Astrocyte (in vitro differentiated cells and primary cell): ENCODE measurements around the gene LRRC52. TPM values are rescaled to one million over a fixed set of nuclear protein-coding genes. Genes with fewer than 3 reads are reported as not detected.

Source experiments
- DNase-seq: peaks from one replicate; pipeline ENCODE4 v3.0.0-alpha.2; 2010; ENCODE audit warnings: low read depth
- FAIRE-seq: peaks from 2 replicates; lab custom pipeline; 2011; peaks lifted over from hg19 to GRCh38; lab: Jason Lieb, UNC
- H2AFZ ChIP-seq: 2 replicates; pipeline ENCODE4 v1.6.0; 2012; ENCODE audit warnings: low read depth, low read length, inconsistent platforms
- H3K27ac ChIP-seq: 2 replicates; pipeline ENCODE4 v1.5.1; 2011; ENCODE audit warnings: low read depth, low read length, inconsistent platforms
- H3K27me3 ChIP-seq: 2 replicates; pipeline ENCODE4 v1.6.0; 2011; ENCODE audit warnings: low read length, inconsistent platforms; ENCODE audit not compliant: insufficient read depth
- H3K36me3 ChIP-seq: 2 replicates; pipeline ENCODE4 v1.5.1; 2011; ENCODE audit warnings: low read length, inconsistent platforms; ENCODE audit not compliant: insufficient read depth
- H3K4me1 ChIP-seq: 2 replicates; pipeline ENCODE4 v1.5.1; 2011; ENCODE audit warnings: low read length, inconsistent platforms; ENCODE audit not compliant: insufficient read depth
- H3K4me2 ChIP-seq: 2 replicates; pipeline ENCODE4 v1.6.0; 2012; ENCODE audit warnings: low read length, inconsistent platforms
- H3K4me3 ChIP-seq: 2 replicates; pipeline ENCODE4 v1.5.1; 2011; ENCODE audit warnings: low read depth, mild to moderate bottlenecking, low read length, inconsistent platforms; ENCODE audit not compliant: insufficient read depth
- H3K79me2 ChIP-seq: 2 replicates; pipeline ENCODE4 v1.6.0; 2012; ENCODE audit warnings: mild to moderate bottlenecking, low read length, inconsistent platforms; ENCODE audit not compliant: insufficient read depth
- H3K9ac ChIP-seq: 2 replicates; pipeline ENCODE4 v1.6.0; 2012; ENCODE audit warnings: mild to moderate bottlenecking, low read length, inconsistent platforms
- H3K9me3 ChIP-seq: 2 replicates; pipeline ENCODE4 v1.5.1; 2012; ENCODE audit warnings: low read depth, mild to moderate bottlenecking, low read length, inconsistent platforms; ENCODE audit not compliant: insufficient read depth
- H4K20me1 ChIP-seq: 2 replicates; pipeline ENCODE4 v1.6.0; 2012; ENCODE audit warnings: low read length, inconsistent platforms; ENCODE audit not compliant: insufficient read depth
- H3K27ac Mint-ChIP-seq: one replicate; pipeline ENCODE4 v1.8.0; 2021; ENCODE audit warnings: mild to moderate bottlenecking, mixed read lengths; ENCODE audit not compliant: unreplicated experiment
- H3K27me3 Mint-ChIP-seq: one replicate; pipeline ENCODE4 v1.8.0; 2021; ENCODE audit warnings: low read depth, mixed read lengths; ENCODE audit not compliant: unreplicated experiment
- H3K36me3 Mint-ChIP-seq: one replicate; pipeline ENCODE4 v1.8.0; 2021; ENCODE audit warnings: low read depth, mixed read lengths; ENCODE audit not compliant: unreplicated experiment
- H3K4me1 Mint-ChIP-seq: one replicate; pipeline ENCODE4 v1.8.0; 2021; ENCODE audit warnings: low read depth, mixed read lengths; ENCODE audit not compliant: unreplicated experiment
- H3K4me3 Mint-ChIP-seq: one replicate; pipeline ENCODE4 v1.8.0; 2021; ENCODE audit warnings: mild to moderate bottlenecking, moderate library complexity, mixed read lengths; ENCODE audit not compliant: unreplicated experiment
- H3K9me3 Mint-ChIP-seq: one replicate; pipeline ENCODE4 v1.8.0; 2021; ENCODE audit warnings: mild to moderate bottlenecking, mixed read lengths; ENCODE audit not compliant: unreplicated experiment
- EZH2 ChIP-seq: IDR thresholded peaks from 2 replicates; pipeline ENCODE4 v1.6.1; 2012; ENCODE audit warnings: mild to moderate bottlenecking, low read length, inconsistent platforms; ENCODE audit not compliant: insufficient read depth
- total RNA-seq: library from RNA; stranded (reverse); gene quantifications from 2 replicates; pipeline ENCODE4 v1.2.1, GENCODE V29; 2021
- TF ChIP-seq, protein P1 (sequence below): IDR thresholded peaks from 2 replicates; pipeline ENCODE4 v1.5.1; 2011; ENCODE audit warnings: low read depth, mild to moderate bottlenecking, inconsistent platforms, low read length, moderate library complexity; ENCODE audit not compliant: insufficient read depth

LRRC52 gene
- total RNA-seq, 1 donor from 2014 or later, result not detected

DNA sequence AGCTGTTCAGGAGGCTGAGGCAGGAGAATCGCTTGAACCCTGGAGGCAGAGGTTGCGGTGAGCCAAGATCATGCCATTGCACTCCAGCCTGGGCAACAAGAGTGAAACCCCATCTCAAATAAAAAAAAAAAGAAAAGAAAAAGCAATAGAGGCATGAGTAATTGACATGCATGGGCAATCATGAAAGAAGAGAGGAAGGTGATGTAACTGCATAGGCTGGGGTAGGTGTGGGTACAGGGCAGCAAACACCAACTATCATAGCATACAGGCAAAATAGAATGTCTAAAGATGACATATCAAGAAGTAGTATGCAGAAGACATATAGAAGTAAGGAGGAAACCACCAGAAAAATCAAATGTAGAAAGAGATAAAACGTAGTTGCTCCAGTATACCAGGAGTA is 68.3 kb downstream of the LRRC52 start:
- no peak overlapping the region for H3K4me2 ChIP-seq
- H3K4me3 Mint-ChIP-seq, result no peak overlapping the region
- no peaks in the 10 kb centered on the region for H3K36me3 Mint-ChIP-seq
- H2AFZ ChIP-seq, result no peak overlapping the region
- TF ChIP-seq, protein P1, sequence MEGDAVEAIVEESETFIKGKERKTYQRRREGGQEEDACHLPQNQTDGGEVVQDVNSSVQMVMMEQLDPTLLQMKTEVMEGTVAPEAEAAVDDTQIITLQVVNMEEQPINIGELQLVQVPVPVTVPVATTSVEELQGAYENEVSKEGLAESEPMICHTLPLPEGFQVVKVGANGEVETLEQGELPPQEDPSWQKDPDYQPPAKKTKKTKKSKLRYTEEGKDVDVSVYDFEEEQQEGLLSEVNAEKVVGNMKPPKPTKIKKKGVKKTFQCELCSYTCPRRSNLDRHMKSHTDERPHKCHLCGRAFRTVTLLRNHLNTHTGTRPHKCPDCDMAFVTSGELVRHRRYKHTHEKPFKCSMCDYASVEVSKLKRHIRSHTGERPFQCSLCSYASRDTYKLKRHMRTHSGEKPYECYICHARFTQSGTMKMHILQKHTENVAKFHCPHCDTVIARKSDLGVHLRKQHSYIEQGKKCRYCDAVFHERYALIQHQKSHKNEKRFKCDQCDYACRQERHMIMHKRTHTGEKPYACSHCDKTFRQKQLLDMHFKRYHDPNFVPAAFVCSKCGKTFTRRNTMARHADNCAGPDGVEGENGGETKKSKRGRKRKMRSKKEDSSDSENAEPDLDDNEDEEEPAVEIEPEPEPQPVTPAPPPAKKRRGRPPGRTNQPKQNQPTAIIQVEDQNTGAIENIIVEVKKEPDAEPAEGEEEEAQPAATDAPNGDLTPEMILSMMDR, result no peak
- no peak for TF ChIP-seq EZH2
- no peak overlapping the region for H3K4me3 ChIP-seq
- H3K9me3 Mint-ChIP-seq, result no peaks in the 10 kb centered on the region
- no peak overlapping the region for H3K27ac Mint-ChIP-seq
- no peaks in the 10 kb centered on the region for H3K4me1 Mint-ChIP-seq
- H3K27me3 Mint-ChIP-seq, result peaks cover 15% of the 10 kb centered on the region
- no peaks in the 10 kb centered on the region for H3K4me1 ChIP-seq
- H4K20me1 ChIP-seq, result no peaks in the 10 kb centered on the region
- H3K9me3 ChIP-seq, result no peaks in the 10 kb centered on the region
- H3K9ac ChIP-seq, result no peak overlapping the region
- H3K36me3 ChIP-seq, result no peaks in the 10 kb centered on the region
- H3K27ac ChIP-seq, result no peak overlapping the region
- no peak for FAIRE-seq
- DNase-seq, result no peak
- peaks cover 7% of the 10 kb centered on the region for H3K27me3 ChIP-seq
- H3K79me2 ChIP-seq, result no peaks in the 10 kb centered on the region

Other genes starting within 250 kb of the LRRC52 start
- gene LMX1A, start 187.3 kb upstream of the LRRC52 start, total RNA-seq, result not detected in 2 replicates
- gene RXRG, start 98.9 kb upstream of the LRRC52 start, total RNA-seq, result 0.29 TPM in 1 of 2 replicates, not detected in the other
- 192 and 210 TPM in 2 replicates for gene MGST3, start 87.2 kb downstream of the LRRC52 start, total RNA-seq
- 62.7 and 68.2 TPM in 2 replicates for gene ALDH9A1, start 154.6 kb downstream of the LRRC52 start, total RNA-seq
- gene TMCO1, start 224.9 kb downstream of the LRRC52 start, total RNA-seq, result 131 and 135 TPM in 2 replicates